Left lung (tissue), 10 donors: ENCODE results near the gene MT3. TPM values are rescaled to one million over a fixed set of nuclear protein-coding genes. Genes with fewer than 3 reads are reported as not detected.

ENCODE experiments used
- ATAC-seq: fragments of 200-7000 bp; cut with Tn5 transposase; one replicate; pipeline ENCODE4 v1.9.1; 2020; ENCODE audit warnings: moderate library complexity
- DNase-seq, 4 donors: peaks; one replicate each; pipeline ENCODE4 v3.0.0-alpha.2; 2013 to 2020
- H3K27ac ChIP-seq, 2 donors: fragments of 200-600 bp; sonication (generic) in 1 of 2; one replicate each; pipeline versions ENCODE4 v1.5.0 to v1.8.0; 2020 to 2021
- H3K27me3 ChIP-seq, 2 donors: fragments of 200-600 bp; sonication (generic) in 1 of 2; one replicate each; pipeline versions ENCODE4 v1.5.0 to v1.8.0; 2020 to 2021
- H3K36me3 ChIP-seq, 2 donors: fragments of 200-600 bp; sonication (generic) in 1 of 2; one replicate each; pipeline versions ENCODE4 v1.5.0 to v1.8.0; 2020 to 2021
- H3K4me1 ChIP-seq, 2 donors: fragments of 200-600 bp; one replicate each; pipeline ENCODE4 v1.8.0; 2021
- H3K4me3 ChIP-seq, 2 donors: fragments of 200-600 bp; sonication (generic) in 1 of 2; one replicate each; pipeline versions ENCODE4 v1.5.0 to v1.8.0; 2020 to 2021; ENCODE audit warnings: mild to moderate bottlenecking in 1 of 2
- H3K9me3 ChIP-seq, 2 donors: fragments of 200-600 bp; sonication (generic) in 1 of 2; one replicate each; pipeline versions ENCODE4 v1.5.0 to v1.8.0; 2020 to 2021
- CTCF ChIP-seq, 2 donors: fragments of 200-600 bp; sonication (generic) in 1 of 2; IDR thresholded peaks; one replicate each; pipeline versions ENCODE4 v1.5.0 to v1.8.0; 2021; ENCODE audit warnings: antibody characterized with exemption in 2 of 2
- intact Hi-C, 2 donors: fragments of 100-400 bp; cut with DNase I; formaldehyde crosslinking; loops; one replicate each; pipeline versions ENCODE4 v1.11.2 to v1.14.2; 2022
- polyA plus RNA-seq, 6 donors: library from polyadenylated mRNA; unstranded; fragments of 120-200 nt; gene quantifications; one replicate each; pipeline ENCODE4 v1.2.1, GENCODE V29; 2013; ENCODE audit not compliant: insufficient read length in 6 of 6
- total RNA-seq, 2 donors: library from RNA; stranded (reverse); fragmentation: NEBNext Ultra II Directional; extraction: Animal tissue kit (Norgen Biotek cat#: 25700); gene quantifications; one replicate each; pipeline ENCODE4 v1.2.1, GENCODE V29; 2021
- donor health status: DM: no; HTN: yes; CAD: no.
- donor health status: DM: no; HTN: no; CAD: no.

Gene MT3
- total and polyA plus RNA-seq, 8 donors = not detected

- Histone ChIP-seq H3K27me3 (no peaks in the 10 kb centered on the region), H3K4me1 (peaks cover 0 to 7% of the 10 kb centered on the region in 2 donors), H3K4me3 (no peak overlapping the region), H3K27ac (no peak overlapping the region), H3K36me3 (no peaks in the 10 kb centered on the region), H3K9me3 (no peaks in the 10 kb centered on the region)
- intact Hi-C loops = no loop called here
- TF ChIP-seq CTCF (IDR thresholded peaks at IDR 0.05) = no peak
- ATAC-seq (no peak), DNase-seq (no peak)
Measured at GRCh38 chr16:56554441-56554840, 34.9 kb upstream of the MT3 start.

- DNase-seq (no peak), ATAC-seq (no peak)
- Histone ChIP-seq H3K27ac (no peak overlapping the region), H3K4me3 (no peak overlapping the region), H3K4me1 (no peaks in the 10 kb centered on the region), H3K36me3 (no peaks in the 10 kb centered on the region), H3K27me3 (no peaks in the 10 kb centered on the region), H3K9me3 (no peaks in the 10 kb centered on the region)
- intact Hi-C loops = no loop called here
- no peak for TF ChIP-seq CTCF (IDR thresholded peaks at IDR 0.05)
Measured at GRCh38 chr16:56558024-56558747, 31.1 kb upstream of the MT3 start.

GRCh38 chr16:56559109-56559508 lies 30.2 kb upstream of the MT3 start:
- H3K27ac ChIP-seq = no peak overlapping the region
- H3K9me3 ChIP-seq = no peaks in the 10 kb centered on the region
- no peaks in the 10 kb centered on the region for H3K4me1 ChIP-seq
- DNase-seq (no peak), ATAC-seq (no peak)
- H3K4me3 ChIP-seq = no peak overlapping the region
- intact Hi-C loops = no loop called here
- no peaks in the 10 kb centered on the region for H3K36me3 ChIP-seq
- H3K27me3 ChIP-seq = no peaks in the 10 kb centered on the region
- no peak for TF ChIP-seq CTCF (IDR thresholded peaks at IDR 0.05)

GRCh38 chr16:56560447-56560846 lies 28.9 kb upstream of the MT3 start:
- Histone ChIP-seq H3K36me3 (no peaks in the 10 kb centered on the region), H3K4me3 (no peak overlapping the region), H3K27me3 (no peaks in the 10 kb centered on the region), H3K9me3 (no peaks in the 10 kb centered on the region), H3K27ac (no peak overlapping the region), H3K4me1 (no peaks in the 10 kb centered on the region)
- DNase-seq (no peak), ATAC-seq (no peak)
- TF ChIP-seq CTCF (IDR thresholded peaks at IDR 0.05) = no peak
- intact Hi-C loops = no loop called here

GRCh38 chr16:56561126-56561525 lies 28.2 kb upstream of the MT3 start:
- ATAC-seq = no peak
- TF ChIP-seq CTCF (IDR thresholded peaks at IDR 0.05) = no peak
- intact Hi-C loops = no loop called here
- H3K36me3 ChIP-seq = no peaks in the 10 kb centered on the region
- H3K4me3 ChIP-seq = no peak overlapping the region
- H3K27ac ChIP-seq = no peak overlapping the region
- no peaks in the 10 kb centered on the region for H3K9me3 ChIP-seq
- no peak for DNase-seq
- no peaks in the 10 kb centered on the region for H3K4me1 ChIP-seq
- H3K27me3 ChIP-seq = no peaks in the 10 kb centered on the region
